ENCODE data around the gene LTBP2. TPM values are rescaled to one million over a fixed set of nuclear protein-coding genes. Genes with fewer than 3 reads are reported as not detected.

LTBP2 gene
- total and polyA plus RNA-seq, 2 experiments from 2014 or later = 7.6 to 8.6 TPM

- WGBS (ENCODE audit: low lambda C conversion rate, missing lambda C conversion rate) = 53% methylated on average over 4 of the region's 4 CpGs
- peaks cover 22% of the 10 kb centered on the region for H3K27me3 ChIP-seq
- no peak overlapping the region for H3K27ac ChIP-seq
- TF ChIP-seq CTCF (IDR thresholded peaks at IDR 0.05; ENCODE audit: poor library complexity) = peak; percentile 98
- no peak for TF ChIP-seq EZH2 (IDR thresholded peaks at IDR 0.05; ENCODE audit: borderline replicate concordance)
- H2AFZ ChIP-seq = no peak overlapping the region
- H3K9me3 ChIP-seq (ENCODE audit: low read depth) = no peaks in the 10 kb centered on the region
- no peaks in the 10 kb centered on the region for H3K36me3 ChIP-seq (replicated peaks; ENCODE audit: insufficient read depth, low read depth)
- H3K4me3 ChIP-seq = no peak overlapping the region
- peaks cover 3% of the 10 kb centered on the region for H3K4me1 ChIP-seq (ENCODE audit: insufficient read depth)
- H3K4me2 ChIP-seq = no peak overlapping the region
- H4K20me1 ChIP-seq (ENCODE audit: insufficient read depth, poor library complexity, severe bottlenecking) = no peaks in the 10 kb centered on the region
- DNase-seq (ENCODE audit: low spot score) = peak; percentile 86
- H3K9me2 ChIP-seq (replicated peaks; ENCODE audit: insufficient read depth) = no peaks in the 10 kb centered on the region
- H3K79me2 ChIP-seq = no peaks in the 10 kb centered on the region
Measured at GRCh38 chr14:74608959-74609611, 3.0 kb downstream of the LTBP2 start.

- TF ChIP-seq EZH2 (IDR thresholded peaks at IDR 0.05; ENCODE audit: borderline replicate concordance) (no peak), EZH2phosphoT487 (IDR thresholded peaks at IDR 0.05; ENCODE audit: low read depth, severe bottlenecking, unreplicated experiment) (no peak), CTCF (IDR thresholded peaks at IDR 0.05; ENCODE audit: poor library complexity) (no peak)
- Histone ChIP-seq H3K4me1 (ENCODE audit: insufficient read depth) (peaks cover 4% of the 10 kb centered on the region), H3K4me2 (no peak overlapping the region), H3K9me2 (replicated peaks; ENCODE audit: insufficient read depth) (no peaks in the 10 kb centered on the region), H3K4me3 (no peak overlapping the region), H3K9me3 (ENCODE audit: low read depth) (no peaks in the 10 kb centered on the region), H2AFZ (no peak overlapping the region), H3K27ac (no peak overlapping the region), H3K79me2 (no peaks in the 10 kb centered on the region), H4K20me1 (ENCODE audit: insufficient read depth, poor library complexity, severe bottlenecking) (no peaks in the 10 kb centered on the region), H3K36me3 (replicated peaks; ENCODE audit: insufficient read depth, low read depth) (no peaks in the 10 kb centered on the region), H3K27me3 (peaks cover 17% of the 10 kb centered on the region)
- 80% methylated on average over 3 of the region's 3 CpGs for WGBS (ENCODE audit: low lambda C conversion rate, missing lambda C conversion rate)
- DNase-seq (ENCODE audit: low spot score) = no peak
Measured at GRCh38 chr14:74606727-74607126, 5.3 kb downstream of the LTBP2 start.

- H3K27ac ChIP-seq = no peak overlapping the region
- no peaks in the 10 kb centered on the region for H3K9me2 ChIP-seq (replicated peaks; ENCODE audit: insufficient read depth)
- peaks cover 6% of the 10 kb centered on the region for H3K4me1 ChIP-seq (ENCODE audit: insufficient read depth)
- peaks cover 7% of the 10 kb centered on the region for H3K27me3 ChIP-seq
- no peaks in the 10 kb centered on the region for H3K79me2 ChIP-seq
- DNase-seq (ENCODE audit: low spot score) = no peak
- WGBS (ENCODE audit: low lambda C conversion rate, missing lambda C conversion rate) = 89% methylated on average over 5 of the region's 5 CpGs
- no peak overlapping the region for H3K4me3 ChIP-seq
- H4K20me1 ChIP-seq (ENCODE audit: insufficient read depth, poor library complexity, severe bottlenecking) = no peaks in the 10 kb centered on the region
- no peaks in the 10 kb centered on the region for H3K36me3 ChIP-seq (replicated peaks; ENCODE audit: insufficient read depth, low read depth)
- H3K9me3 ChIP-seq (ENCODE audit: low read depth) = no peaks in the 10 kb centered on the region
- no peak overlapping the region for H3K4me2 ChIP-seq
- no peak overlapping the region for H2AFZ ChIP-seq
- TF ChIP-seq CTCF (IDR thresholded peaks at IDR 0.05; ENCODE audit: poor library complexity) (no peak), EZH2 (IDR thresholded peaks at IDR 0.05; ENCODE audit: borderline replicate concordance) (no peak), EZH2phosphoT487 (IDR thresholded peaks at IDR 0.05; ENCODE audit: low read depth, severe bottlenecking, unreplicated experiment) (no peak)
Measured at GRCh38 chr14:74605531-74606223, 6.4 kb downstream of the LTBP2 start.

Data from hepatocyte (in vitro differentiated cells).